Kidney (tissue), 14 donors: Measurements from ENCODE around the gene NRAP. TPM values are rescaled to one million over a fixed set of nuclear protein-coding genes. Genes with fewer than 3 reads are reported as not detected.

Source experiments
- DNase-seq, 5 donors: peaks; one replicate each; pipeline ENCODE4 v3.0.0-alpha.2; 2013 to 2020
- FAIRE-seq: peaks from 2 replicates; lab custom pipeline; 2012; peaks lifted over from hg19 to GRCh38; lab: Jason Lieb, UNC
- H3K27ac ChIP-seq, 2 donors: one replicate each; pipeline ENCODE4 v1.7.0; 2013; ENCODE audit warnings: low read depth in 2 of 2, low read length in 2 of 2, inconsistent platforms in 1 of 2
- H3K27me3 ChIP-seq: one replicate; pipeline ENCODE4 v1.7.1; 2013; ENCODE audit warnings: low read length, inconsistent platforms; ENCODE audit not compliant: control insufficient read depth, insufficient read depth
- H3K36me3 ChIP-seq, 3 donors: one replicate each; pipeline versions ENCODE4 v1.7.0 to v1.7.1; 2013; ENCODE audit warnings: low read length in 3 of 3, control low read depth in 1 of 3, inconsistent platforms in 1 of 3; ENCODE audit not compliant: insufficient read depth in 3 of 3, control insufficient read depth in 2 of 3
- H3K4me1 ChIP-seq, 3 donors: one replicate each; pipeline versions ENCODE4 v1.7.0 to v1.7.1; 2013; ENCODE audit warnings: low read length in 3 of 3, inconsistent platforms in 1 of 3, low read depth in 1 of 3; ENCODE audit not compliant: control insufficient read depth in 2 of 3, insufficient read depth in 2 of 3
- H3K4me3 ChIP-seq, 3 donors: one replicate each; pipeline versions ENCODE4 v1.7.0 to v1.8.1; 2013; ENCODE audit warnings: low read length in 3 of 3, control low read depth in 1 of 3, inconsistent platforms in 1 of 3
- H3K9ac ChIP-seq, 3 donors: one replicate each; pipeline versions ENCODE4 v1.7.0 to v1.7.1; 2013; ENCODE audit warnings: low read length in 3 of 3, control low read depth in 1 of 3, inconsistent platforms in 1 of 3
- H3K9me3 ChIP-seq, 3 donors: one replicate each; pipeline versions ENCODE4 v1.7.0 to v1.7.1; 2013; ENCODE audit warnings: low read length in 3 of 3, control low read depth in 1 of 3, inconsistent platforms in 1 of 3; ENCODE audit not compliant: control insufficient read depth in 2 of 3, insufficient read depth in 1 of 3
- CTCF ChIP-seq: IDR thresholded peaks from 3 replicates; pipeline ENCODE4 v1.5.1; 2012; ENCODE audit warnings: mild to moderate bottlenecking, moderate library complexity, borderline replicate concordance; ENCODE audit not compliant: insufficient read depth; ENCODE audit errors: extremely low read depth
- intact Hi-C: fragments of 100-400 bp; cut with DNase I; formaldehyde crosslinking; loops from one replicate; pipeline ENCODE4 v1.11.1; 2022
- polyA plus RNA-seq: library from polyadenylated mRNA; stranded (reverse); fragments of 350-450 nt; fragmentation: Illumina TruSeq; extraction: RNeasy Lipid Tissue Mini Kit (QIAGEN cat#74804); gene quantifications from one replicate; pipeline ENCODE4 v1.2.3, GENCODE V29; 2014; ENCODE audit warnings: low read depth, low replicate concordance; ENCODE audit not compliant: insufficient read depth
- total RNA-seq: library from RNA; stranded (reverse); fragmentation: NEBNext Ultra II Directional; extraction: Animal tissue kit (Norgen Biotek cat#: 25700); gene quantifications from one replicate; pipeline ENCODE4 v1.2.1, GENCODE V29; 2021
- donor health status: control.
- donor health status: control.
- donor health status: control.
- donor health status: control.
- donor health status: control.
- donor health status: DM: yes; HTN: yes; CAD: no.
- donor health status: Normal renal cell carcinoma (clear cell type).

Gene NRAP
- total and polyA plus RNA-seq, 2 donors from 2014 or later, result not detected

- H3K9me3 ChIP-seq, result peaks cover 0 to 2% (median 0%) of the 10 kb centered on the region in 3 donors
- no peaks in the 10 kb centered on the region for H3K36me3 ChIP-seq
- DNase-seq, result no peak
- peaks cover 0 to 6% (median 2%) of the 10 kb centered on the region in 3 donors for H3K4me1 ChIP-seq
- H3K27ac ChIP-seq, result no peak overlapping the region
- FAIRE-seq, result no peak
- no peaks in the 10 kb centered on the region for H3K27me3 ChIP-seq
- H3K9ac ChIP-seq, result no peak overlapping the region
- no peak overlapping the region for H3K4me3 ChIP-seq
- intact Hi-C loops, result no loop called here
- TF ChIP-seq CTCF, result no peak
Measured at GRCh38 chr10:113630929-113631533, 32.8 kb downstream of the NRAP start.

GRCh38 chr10:113628607-113629153 lies 35.2 kb downstream of the NRAP start:
- H3K27ac ChIP-seq, result no peak overlapping the region
- H3K27me3 ChIP-seq, result no peaks in the 10 kb centered on the region
- H3K9ac ChIP-seq, result no peak overlapping the region
- FAIRE-seq, result no peak
- H3K4me1 ChIP-seq, result peaks cover 0 to 6% (median 2%) of the 10 kb centered on the region in 3 donors
- intact Hi-C loops, result no loop called here
- H3K4me3 ChIP-seq, result no peak overlapping the region
- no peak for TF ChIP-seq CTCF
- DNase-seq, result no peak
- H3K9me3 ChIP-seq, result no peaks in the 10 kb centered on the region
- no peaks in the 10 kb centered on the region for H3K36me3 ChIP-seq

- peaks cover 0 to 6% (median 2%) of the 10 kb centered on the region in 3 donors for H3K4me1 ChIP-seq
- H3K27ac ChIP-seq, result no peak overlapping the region
- no peak overlapping the region for H3K9ac ChIP-seq
- FAIRE-seq (no peak), DNase-seq (no peak)
- H3K9me3 ChIP-seq, result no peaks in the 10 kb centered on the region
- H3K27me3 ChIP-seq, result no peaks in the 10 kb centered on the region
- H3K36me3 ChIP-seq, result no peaks in the 10 kb centered on the region
- no peak for TF ChIP-seq CTCF
- intact Hi-C loops, result no loop called here
- no peak overlapping the region for H3K4me3 ChIP-seq
Measured at GRCh38 chr10:113627836-113628235, 36.0 kb downstream of the NRAP start.
